HL-60 (cell line): ENCODE data around the gene COCH.

Experiments
- CTCF ChIP-seq: IDR thresholded peaks from one replicate; pipeline ENCODE4 v1.5.1; 2011; ENCODE audit warnings: low read length, control low read depth, inconsistent platforms; ENCODE audit not compliant: insufficient read depth
- POLR2AphosphoS5 ChIP-seq: IDR thresholded peaks from 2 replicates; pipeline ENCODE4 v1.6.1; 2012; ENCODE audit warnings: low read depth
- REST ChIP-seq: IDR thresholded peaks from 2 replicates; pipeline ENCODE4 v1.6.1; 2012; ENCODE audit warnings: low read depth; ENCODE audit not compliant: insufficient replicate concordance
- SPI1 ChIP-seq: IDR thresholded peaks from 2 replicates; pipeline ENCODE4 v1.6.1; 2012; ENCODE audit warnings: low read depth, mild to moderate bottlenecking, borderline replicate concordance

GRCh38 chr14:30849983-30850382, 24.4 kb upstream of the COCH start:
- TF ChIP-seq CTCF (no peak), REST (no peak), POLR2AphosphoS5 (no peak), SPI1 (no peak)
